Keratinocyte (primary cell): Measurements from ENCODE around the gene IL1RL2. TPM values are rescaled to one million over a fixed set of nuclear protein-coding genes. Genes with fewer than 3 reads are reported as not detected.

Experiments
- DNase-seq: peaks from one replicate; pipeline ENCODE4 v3.0.0-alpha.2; 2011; ENCODE audit warnings: low read depth, missing footprints, low spot score
- FAIRE-seq: peaks from 2 replicates; lab custom pipeline; 2011; peaks lifted over from hg19 to GRCh38; lab: Jason Lieb, UNC
- H2AFZ ChIP-seq: 2 replicates; pipeline ENCODE4 v1.6.0; 2012; ENCODE audit warnings: low read length, control low read depth, inconsistent platforms; ENCODE audit not compliant: control insufficient read depth
- H3K27ac ChIP-seq: 2 replicates; pipeline ENCODE4 v1.5.1; 2011; ENCODE audit warnings: low read length; ENCODE audit not compliant: control insufficient read depth, insufficient read depth
- H3K27me3 ChIP-seq: 3 replicates; pipeline ENCODE4 v1.6.0; 2011; ENCODE audit warnings: low read length; ENCODE audit not compliant: control insufficient read depth, insufficient read depth; ENCODE audit errors: extremely low read depth
- H3K36me3 ChIP-seq, 2 experiments: 2 replicates in 1 of 2; 3 replicates in 1 of 2; pipeline ENCODE4 v1.5.1; 2011; ENCODE audit warnings: low read length in 2 of 2, mild to moderate bottlenecking in 1 of 2; ENCODE audit not compliant: control insufficient read depth in 2 of 2, insufficient read depth in 2 of 2; ENCODE audit errors: extremely low read depth in 1 of 2
- H3K4me1 ChIP-seq: 3 replicates; pipeline ENCODE4 v1.5.1; 2011; ENCODE audit warnings: low read length; ENCODE audit not compliant: control insufficient read depth, insufficient read depth; ENCODE audit errors: extremely low read depth
- H3K4me2 ChIP-seq: 3 replicates; pipeline ENCODE4 v1.6.0; 2011; ENCODE audit warnings: low read depth, low read length; ENCODE audit not compliant: control insufficient read depth, insufficient read depth; ENCODE audit errors: extremely low read depth
- H3K4me3 ChIP-seq, 3 experiments: fragments of 200-600 bp in 1 of 3; sonication (generic) in 1 of 3; 2 replicates in 2 of 3; 3 replicates in 1 of 3; pipeline ENCODE4 v1.5.1; 2011 to 2016; ENCODE audit warnings: low read length in 3 of 3, mild to moderate bottlenecking in 3 of 3, control low read depth in 2 of 3, inconsistent platforms in 1 of 3, low read depth in 1 of 3, mixed read lengths in 1 of 3, mixed run types in 1 of 3, moderate library complexity in 1 of 3; ENCODE audit not compliant: control insufficient read depth in 2 of 3, insufficient read depth in 2 of 3; ENCODE audit errors: extremely low read depth in 1 of 3
- H3K79me2 ChIP-seq: 2 replicates; pipeline ENCODE4 v1.6.0; 2012; ENCODE audit warnings: low read length; ENCODE audit not compliant: control insufficient read depth, insufficient read depth
- H3K9ac ChIP-seq: 3 replicates; pipeline ENCODE4 v1.6.0; 2011; ENCODE audit warnings: low read length; ENCODE audit not compliant: control insufficient read depth, insufficient read depth; ENCODE audit errors: extremely low read depth
- H3K9me1 ChIP-seq: 3 replicates; pipeline ENCODE4 v1.6.0; 2011; ENCODE audit warnings: low read length; ENCODE audit not compliant: control insufficient read depth, insufficient read depth; ENCODE audit errors: extremely low read depth
- H3K9me3 ChIP-seq: 2 replicates; pipeline ENCODE4 v1.5.1; 2012; ENCODE audit warnings: low read depth, low read length; ENCODE audit not compliant: control insufficient read depth
- H4K20me1 ChIP-seq: 3 replicates; pipeline ENCODE4 v1.6.0; 2011; ENCODE audit warnings: low read length; ENCODE audit not compliant: control insufficient read depth, insufficient read depth; ENCODE audit errors: extremely low read depth
- EZH2 ChIP-seq: IDR thresholded peaks from one replicate; pipeline ENCODE4 v1.6.1; 2012; ENCODE audit warnings: inconsistent platforms, mild to moderate bottlenecking, low read length, moderate library complexity
- dilution Hi-C: fragments of 300-500 bp; cut with MboI; formaldehyde crosslinking; loops from one replicate; pipeline ENCODE4 v1.7.0; 2020; ENCODE audit warnings: low sequenced_read_pairs; ENCODE audit not compliant: extremely low pct_ligation_motif_present
- polyA plus RNA-seq, 5 experiments: library from polyadenylated mRNA; depleted of rRNA in 3 of 5; stranded (reverse) in 3 of 5; stranded (forward) in 1 of 5; unstranded in 1 of 5; fragments of >200 nt; gene quantifications; 1 replicate in 1 of 5; 2 replicates in 3 of 5; 3 replicates in 1 of 5; pipeline versions ENCODE4 v1.2.1 to v1.2.3, GENCODE V29; 2011 to 2012; ENCODE audit warnings: missing spikeins in 2 of 5, low read depth in 1 of 5, low replicate concordance in 1 of 5
- TF ChIP-seq, protein P1 (sequence below), 3 experiments: IDR thresholded peaks in 1 of 3; conservative IDR thresholded peaks in 1 of 3; optimal IDR thresholded peaks in 1 of 3; 2 replicates in 2 of 3; 3 replicates in 1 of 3; pipeline versions ENCODE3 to v1.5.1; 2011; ENCODE audit warnings: low read length in 3 of 3, mild to moderate bottlenecking in 3 of 3, moderate library complexity in 2 of 3, control low read depth in 1 of 3, inconsistent platforms in 1 of 3; ENCODE audit not compliant: insufficient read depth in 2 of 3; ENCODE audit errors: extremely low read depth in 1 of 3

Gene IL1RL2
- polyA plus RNA-seq, 1 donor (not counting 4 experiments of a cell fraction or from before 2014, with no cell fraction given) = 1.5 TPM

DNA sequence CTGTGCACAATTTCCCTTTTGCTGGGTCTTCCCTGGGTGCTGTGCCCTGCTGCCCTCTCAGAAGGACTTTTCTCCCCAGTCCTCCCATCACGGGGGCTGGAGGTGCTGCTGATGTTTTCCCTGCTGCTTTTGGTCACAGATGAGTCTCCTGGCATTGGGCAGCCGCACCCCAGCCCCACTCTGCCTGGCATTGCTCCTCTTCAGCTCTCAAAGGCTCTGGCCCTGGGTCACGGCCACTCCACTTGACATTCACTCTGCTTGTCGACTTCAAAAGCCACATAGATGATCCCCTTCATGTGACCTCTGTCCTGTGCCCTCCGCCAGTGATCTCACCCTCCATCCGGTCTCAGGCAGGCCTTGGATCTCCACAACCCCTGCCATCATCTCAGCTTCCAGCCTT is 81.0 kb downstream of the IL1RL2 start:
- Histone ChIP-seq H2AFZ (no peak overlapping the region), H3K27ac (no peak overlapping the region), H3K27me3 (peaks cover 5% of the 10 kb centered on the region), H3K9me3 (no peaks in the 10 kb centered on the region), H3K9ac (no peak overlapping the region), H3K9me1 (no peaks in the 10 kb centered on the region), H3K4me1 (no peaks in the 10 kb centered on the region), H3K4me2 (no peak overlapping the region), H3K79me2 (no peaks in the 10 kb centered on the region), H3K36me3 (no peaks in the 10 kb centered on the region), H3K4me3 (no peak overlapping the region), H4K20me1 (no peaks in the 10 kb centered on the region)
- TF ChIP-seq, protein P1, sequence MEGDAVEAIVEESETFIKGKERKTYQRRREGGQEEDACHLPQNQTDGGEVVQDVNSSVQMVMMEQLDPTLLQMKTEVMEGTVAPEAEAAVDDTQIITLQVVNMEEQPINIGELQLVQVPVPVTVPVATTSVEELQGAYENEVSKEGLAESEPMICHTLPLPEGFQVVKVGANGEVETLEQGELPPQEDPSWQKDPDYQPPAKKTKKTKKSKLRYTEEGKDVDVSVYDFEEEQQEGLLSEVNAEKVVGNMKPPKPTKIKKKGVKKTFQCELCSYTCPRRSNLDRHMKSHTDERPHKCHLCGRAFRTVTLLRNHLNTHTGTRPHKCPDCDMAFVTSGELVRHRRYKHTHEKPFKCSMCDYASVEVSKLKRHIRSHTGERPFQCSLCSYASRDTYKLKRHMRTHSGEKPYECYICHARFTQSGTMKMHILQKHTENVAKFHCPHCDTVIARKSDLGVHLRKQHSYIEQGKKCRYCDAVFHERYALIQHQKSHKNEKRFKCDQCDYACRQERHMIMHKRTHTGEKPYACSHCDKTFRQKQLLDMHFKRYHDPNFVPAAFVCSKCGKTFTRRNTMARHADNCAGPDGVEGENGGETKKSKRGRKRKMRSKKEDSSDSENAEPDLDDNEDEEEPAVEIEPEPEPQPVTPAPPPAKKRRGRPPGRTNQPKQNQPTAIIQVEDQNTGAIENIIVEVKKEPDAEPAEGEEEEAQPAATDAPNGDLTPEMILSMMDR (optimal IDR thresholded peaks at IDR 0.05 in 1 of 3, IDR thresholded peaks at IDR 0.05 in 1 of 3, conservative IDR thresholded peaks at IDR 0.05 in 1 of 3; ENCODE audit: extremely low read depth in 1 of 3, insufficient read depth in 2 of 3, low read length in 3 of 3) = no peak
- no peak for TF ChIP-seq EZH2
- FAIRE-seq (no peak), DNase-seq (no peak)
- dilution Hi-C loops = no loop called here

DNA sequence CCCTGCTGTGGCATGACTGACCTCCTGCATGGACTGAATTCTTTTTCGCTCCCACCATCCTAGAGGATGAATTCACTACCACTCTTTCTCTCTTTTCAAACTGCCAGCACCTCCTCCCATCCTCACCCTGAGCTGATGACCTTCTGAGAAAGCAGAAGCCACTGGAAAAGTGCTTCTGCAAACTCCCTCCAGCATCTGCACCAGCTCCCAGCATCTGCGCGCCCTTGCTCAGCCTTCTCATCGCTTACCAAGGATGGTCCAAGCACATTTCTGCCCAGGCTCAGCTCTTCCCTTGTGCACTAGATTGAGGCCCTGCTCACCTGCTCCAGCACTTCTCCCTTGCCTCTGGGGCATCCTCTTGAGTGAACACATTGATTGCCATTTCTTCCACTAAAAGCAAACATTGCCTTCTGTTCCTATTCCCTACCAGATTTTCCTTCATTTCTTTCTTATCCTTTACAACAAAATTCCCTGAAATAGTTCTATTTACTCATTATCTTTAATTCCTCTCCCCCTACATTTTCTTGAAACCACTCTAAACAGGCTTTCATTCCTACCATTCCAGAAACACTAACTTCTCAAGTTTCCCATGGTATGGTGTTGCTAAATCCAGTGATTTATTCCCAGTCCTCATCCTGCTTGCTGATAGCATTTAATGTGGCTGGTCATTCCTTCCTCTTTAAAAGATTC is 81.8 kb downstream of the IL1RL2 start:
- no peak overlapping the region for H2AFZ ChIP-seq
- no peaks in the 10 kb centered on the region for H3K9me3 ChIP-seq
- no peaks in the 10 kb centered on the region for H4K20me1 ChIP-seq
- H3K79me2 ChIP-seq = no peaks in the 10 kb centered on the region
- no peak overlapping the region for H3K4me3 ChIP-seq
- no peak overlapping the region for H3K9ac ChIP-seq
- dilution Hi-C loops = no loop called here
- DNase-seq (no peak), FAIRE-seq (no peak)
- no peak overlapping the region for H3K4me2 ChIP-seq
- no peaks in the 10 kb centered on the region for H3K36me3 ChIP-seq
- peaks cover 5% of the 10 kb centered on the region for H3K27me3 ChIP-seq
- TF ChIP-seq, protein P1 (optimal IDR thresholded peaks at IDR 0.05 in 1 of 3, IDR thresholded peaks at IDR 0.05 in 1 of 3, conservative IDR thresholded peaks at IDR 0.05 in 1 of 3; ENCODE audit: extremely low read depth in 1 of 3, insufficient read depth in 2 of 3, low read length in 3 of 3) = no peak
- no peak for TF ChIP-seq EZH2
- no peaks in the 10 kb centered on the region for H3K4me1 ChIP-seq
- H3K9me1 ChIP-seq = no peaks in the 10 kb centered on the region
- no peak overlapping the region for H3K27ac ChIP-seq
